GM12875 (cell line): Measurements from ENCODE around the gene ELOB.

ENCODE experiments used
- H3K4me3 ChIP-seq: one replicate; pipeline ENCODE4 v1.5.1; 2011; ENCODE audit warnings: low read depth, low read length, control low read depth
- TF ChIP-seq, protein P1 (sequence below): IDR thresholded peaks from 2 replicates; pipeline ENCODE4 v1.5.1; 2011; ENCODE audit warnings: low read depth, mild to moderate bottlenecking, control low read depth, inconsistent platforms, low read length, moderate library complexity, borderline replicate concordance; ENCODE audit not compliant: insufficient read depth

Gene ELOB

DNA sequence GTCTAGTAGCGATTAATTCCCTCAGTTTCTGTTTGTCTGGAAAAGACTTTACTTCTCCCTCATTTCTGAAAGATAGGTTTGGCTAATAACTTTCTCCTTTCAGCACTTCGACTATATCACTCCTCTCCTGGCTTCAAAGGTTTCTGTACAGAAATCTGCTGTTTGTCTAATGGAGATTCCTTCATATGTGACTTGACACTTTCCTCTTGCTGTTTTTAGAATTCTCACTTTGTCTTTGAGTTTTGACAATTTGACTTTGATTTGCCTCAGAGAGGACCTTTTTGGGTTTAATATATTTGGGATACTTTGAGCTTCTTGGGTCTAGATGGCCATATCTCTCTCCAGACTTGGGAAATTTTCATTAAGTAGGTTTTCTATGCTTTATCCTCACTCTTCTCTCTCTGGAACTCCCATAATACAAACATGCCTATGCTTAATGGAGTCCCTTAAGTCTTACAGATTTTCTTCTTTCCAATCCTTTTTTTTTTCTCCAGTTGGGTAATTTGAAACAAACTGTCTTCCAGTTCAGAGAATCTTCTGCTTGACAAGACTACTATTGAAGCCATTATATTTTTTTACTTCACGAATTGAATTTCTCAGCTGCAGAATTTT lies 32.2 kb upstream of the ELOB start:
- TF ChIP-seq, protein P1, sequence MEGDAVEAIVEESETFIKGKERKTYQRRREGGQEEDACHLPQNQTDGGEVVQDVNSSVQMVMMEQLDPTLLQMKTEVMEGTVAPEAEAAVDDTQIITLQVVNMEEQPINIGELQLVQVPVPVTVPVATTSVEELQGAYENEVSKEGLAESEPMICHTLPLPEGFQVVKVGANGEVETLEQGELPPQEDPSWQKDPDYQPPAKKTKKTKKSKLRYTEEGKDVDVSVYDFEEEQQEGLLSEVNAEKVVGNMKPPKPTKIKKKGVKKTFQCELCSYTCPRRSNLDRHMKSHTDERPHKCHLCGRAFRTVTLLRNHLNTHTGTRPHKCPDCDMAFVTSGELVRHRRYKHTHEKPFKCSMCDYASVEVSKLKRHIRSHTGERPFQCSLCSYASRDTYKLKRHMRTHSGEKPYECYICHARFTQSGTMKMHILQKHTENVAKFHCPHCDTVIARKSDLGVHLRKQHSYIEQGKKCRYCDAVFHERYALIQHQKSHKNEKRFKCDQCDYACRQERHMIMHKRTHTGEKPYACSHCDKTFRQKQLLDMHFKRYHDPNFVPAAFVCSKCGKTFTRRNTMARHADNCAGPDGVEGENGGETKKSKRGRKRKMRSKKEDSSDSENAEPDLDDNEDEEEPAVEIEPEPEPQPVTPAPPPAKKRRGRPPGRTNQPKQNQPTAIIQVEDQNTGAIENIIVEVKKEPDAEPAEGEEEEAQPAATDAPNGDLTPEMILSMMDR, result no peak
- no peak overlapping the region for H3K4me3 ChIP-seq

DNA sequence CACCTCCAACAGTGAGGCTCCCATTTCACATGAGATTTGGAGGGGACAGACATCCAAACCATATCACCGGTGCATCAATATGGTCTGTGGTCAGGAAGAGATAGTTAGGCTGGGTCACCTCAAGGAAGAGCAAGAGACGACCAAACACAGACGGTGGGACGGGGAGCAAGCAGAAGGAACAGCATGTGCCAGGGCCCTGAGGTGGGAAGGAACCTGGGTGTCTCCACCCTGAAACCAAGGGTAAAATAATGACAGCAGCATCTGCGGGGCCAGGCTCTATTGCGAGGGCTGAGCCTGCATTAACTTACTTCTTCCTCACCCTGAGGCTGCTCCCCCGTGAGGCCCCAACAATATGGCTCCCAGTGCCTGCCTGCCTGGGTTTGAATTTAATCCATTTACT lies 31.1 kb upstream of the ELOB start:
- TF ChIP-seq, protein P1, result no peak
- no peak overlapping the region for H3K4me3 ChIP-seq

DNA sequence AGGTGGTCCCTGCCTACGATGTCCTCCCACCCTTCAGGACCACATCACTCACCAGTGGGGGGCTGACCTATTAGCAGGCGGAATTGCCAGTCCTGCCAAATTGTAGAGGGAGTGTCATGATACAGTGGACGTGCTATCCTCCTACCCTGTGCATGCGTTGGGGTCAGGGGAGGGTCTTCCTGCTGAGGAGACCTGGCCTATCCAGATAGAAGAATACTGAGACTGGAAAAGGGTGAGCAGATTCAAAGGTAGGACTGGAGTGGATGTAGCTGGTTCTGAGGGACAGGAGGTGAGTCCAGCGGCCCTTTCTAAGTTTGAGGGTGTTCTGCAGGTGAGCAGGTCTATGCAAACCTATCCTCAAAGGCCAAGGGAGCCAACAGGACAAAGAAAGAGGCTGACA lies 29.2 kb upstream of the ELOB start:
- TF ChIP-seq, protein P1, result no peak
- H3K4me3 ChIP-seq, result no peak overlapping the region

DNA sequence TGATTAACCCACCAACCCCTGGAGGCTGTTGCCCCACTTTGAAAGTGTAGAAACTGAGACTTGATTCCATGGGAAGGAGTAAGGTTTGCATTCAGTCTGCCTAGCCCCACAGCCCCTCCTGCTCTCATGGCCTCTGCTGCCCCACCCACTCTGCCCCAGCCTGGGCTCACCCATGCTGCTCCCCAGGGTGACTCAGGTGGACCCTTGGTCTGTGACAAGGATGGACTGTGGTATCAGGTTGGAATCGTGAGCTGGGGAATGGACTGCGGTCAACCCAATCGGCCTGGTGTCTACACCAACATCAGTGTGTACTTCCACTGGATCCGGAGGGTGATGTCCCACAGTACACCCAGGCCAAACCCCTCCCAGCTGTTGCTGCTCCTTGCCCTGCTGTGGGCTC lies 27.6 kb upstream of the ELOB start:
- H3K4me3 ChIP-seq, result no peak overlapping the region
- TF ChIP-seq, protein P1, result no peak

DNA sequence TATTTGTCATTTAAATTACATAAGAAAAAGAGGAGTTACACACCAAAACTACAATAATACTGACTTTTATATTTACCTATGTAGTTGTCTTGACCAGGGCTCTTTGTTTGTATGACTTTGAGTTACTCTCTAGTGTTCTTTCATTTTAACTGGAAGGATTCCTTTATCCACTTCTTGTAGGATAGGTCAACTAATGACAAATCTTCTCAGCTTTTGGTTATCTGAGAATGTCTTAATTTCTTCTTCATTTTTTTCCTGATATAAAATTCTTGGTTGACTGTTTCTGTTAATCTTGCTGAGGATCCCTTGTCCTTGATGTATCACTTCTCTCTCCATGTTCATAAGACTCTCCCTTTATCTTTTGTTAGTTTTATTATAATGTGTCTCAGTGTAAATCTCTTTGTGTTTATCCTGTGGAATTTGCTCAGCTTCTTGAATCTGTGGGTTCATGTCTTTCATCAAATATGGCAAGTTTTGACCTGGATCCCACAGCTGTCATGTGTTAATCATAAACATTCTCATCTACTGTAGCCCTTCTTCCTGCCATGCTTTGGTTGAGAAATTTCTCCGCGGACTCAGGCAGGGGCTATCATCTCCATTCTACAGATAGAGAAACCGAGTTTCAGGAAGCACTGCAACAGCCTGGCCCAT lies 26.6 kb upstream of the ELOB start:
- H3K4me3 ChIP-seq, result no peak overlapping the region
- TF ChIP-seq, protein P1, result no peak

DNA sequence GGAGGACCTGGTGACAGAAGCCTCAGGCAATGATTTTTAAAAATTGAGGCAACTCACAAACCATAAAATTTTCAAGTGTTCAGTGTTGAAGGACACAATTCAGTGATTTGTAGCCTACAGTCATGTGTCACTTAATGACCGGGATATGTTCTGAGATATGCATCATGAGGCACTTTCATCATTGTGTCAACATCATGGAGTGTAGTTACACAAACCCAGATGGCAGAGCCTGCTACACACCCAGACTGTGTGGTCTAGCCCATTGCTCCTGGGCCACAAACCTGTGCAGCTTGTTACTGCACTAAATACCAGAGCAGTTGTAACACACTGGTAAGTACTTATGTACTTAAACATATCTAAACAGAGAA lies 22.8 kb upstream of the ELOB start:
- TF ChIP-seq, protein P1, result no peak
- H3K4me3 ChIP-seq, result no peak overlapping the region

DNA sequence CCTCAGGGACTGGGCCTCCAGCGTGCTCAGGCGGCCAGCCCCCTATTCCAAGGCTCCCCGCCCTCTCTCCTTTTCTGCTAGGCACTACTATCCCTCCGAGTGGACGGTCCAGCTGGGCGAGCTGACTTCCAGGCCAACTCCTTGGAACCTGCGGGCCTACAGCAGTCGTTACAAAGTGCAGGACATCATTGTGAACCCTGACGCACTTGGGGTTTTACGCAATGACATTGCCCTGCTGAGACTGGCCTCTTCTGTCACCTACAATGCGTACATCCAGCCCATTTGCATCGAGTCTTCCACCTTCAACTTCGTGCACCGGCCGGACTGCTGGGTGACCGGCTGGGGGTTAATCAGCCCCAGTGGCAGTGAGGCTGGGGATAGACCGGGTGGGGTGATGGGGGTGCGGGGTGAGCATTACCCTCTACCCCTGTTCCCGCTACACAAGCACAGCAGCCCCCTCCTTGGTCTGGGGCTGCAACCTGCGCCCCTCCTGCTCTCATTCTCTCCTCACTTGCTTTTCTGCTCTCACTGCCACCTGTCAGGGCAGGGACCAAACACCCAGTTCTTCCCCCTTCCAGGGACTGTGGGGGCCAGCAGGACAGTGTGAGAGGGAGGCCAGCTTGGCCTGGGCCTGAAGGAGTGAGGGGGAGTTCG lies 22.3 kb upstream of the ELOB start:
- TF ChIP-seq, protein P1, result no peak
- H3K4me3 ChIP-seq, result no peak overlapping the region
